WTC11 (cell line): ENCODE data around the gene F2RL3. TPM values are rescaled to one million over a fixed set of nuclear protein-coding genes. Genes with fewer than 3 reads are reported as not detected.

Experiments
- ATAC-seq: fragments of 200-7000 bp; cut with Tn5 transposase; 2 replicates; pipeline ENCODE4 v1.10.0; 2021; ENCODE audit warnings: mild to moderate bottlenecking, moderate library complexity
- CTCF ChIA-PET: fragments of 300-600 bp; sonication (Branson Sonifier 250); formaldehyde crosslinking; loops from one replicate; lab custom pipeline; 2021; ENCODE audit warnings: antibody characterized with exemption; lab: Charles Lee
- POLR2A ChIA-PET: fragments of 350-600 bp; sonication (Branson Sonifier 250); formaldehyde crosslinking; loops from one replicate; lab custom pipeline; 2021; ENCODE audit warnings: antibody characterized with exemption; lab: Charles Lee
- DNase-seq: peaks from one replicate; pipeline ENCODE4 v3.0.0; 2021; ENCODE audit warnings: low spot score
- H3K27ac Mint-ChIP-seq: 2 replicates; pipeline ENCODE4 v1.8.0; 2021; ENCODE audit warnings: mixed read lengths
- H3K27me3 Mint-ChIP-seq: 2 replicates; pipeline ENCODE4 v1.8.0; 2021; ENCODE audit warnings: low read depth, mild to moderate bottlenecking, moderate library complexity, mixed read lengths
- H3K36me3 Mint-ChIP-seq: 2 replicates; pipeline ENCODE4 v1.8.0; 2021; ENCODE audit warnings: mixed read lengths
- H3K4me1 Mint-ChIP-seq: 2 replicates; pipeline ENCODE4 v1.8.0; 2022; ENCODE audit warnings: mixed read lengths
- H3K4me3 Mint-ChIP-seq: 2 replicates; pipeline ENCODE4 v1.8.0; 2021; ENCODE audit warnings: mild to moderate bottlenecking, moderate library complexity, mixed read lengths
- H3K9me3 Mint-ChIP-seq: 2 replicates; pipeline ENCODE4 v1.8.0; 2021; ENCODE audit warnings: mixed read lengths
- E2F5 ChIP-seq: sonication (generic); formaldehyde crosslinking; IDR thresholded peaks from 2 replicates; pipeline ENCODE4 v1.8.1; 2022; ENCODE audit warnings: mild to moderate bottlenecking, moderate library complexity, missing genetic modification reagents
- FOXJ3 ChIP-seq: sonication (generic); formaldehyde crosslinking; IDR thresholded peaks from 2 replicates; pipeline ENCODE4 v1.9.0; 2021; ENCODE audit warnings: missing genetic modification reagents, mild to moderate bottlenecking, borderline replicate concordance
- HMGXB4 ChIP-seq: sonication (generic); formaldehyde crosslinking; IDR thresholded peaks from 2 replicates; pipeline ENCODE4 v1.8.1; 2023; ENCODE audit warnings: mild to moderate bottlenecking, moderate library complexity, missing genetic modification reagents
- IRF1 ChIP-seq: sonication (generic); formaldehyde crosslinking; IDR thresholded peaks from 2 replicates; pipeline ENCODE4 v1.8.0; 2023; ENCODE audit warnings: missing genetic modification reagents
- KAT7 ChIP-seq: sonication (generic); formaldehyde crosslinking; IDR thresholded peaks from 2 replicates; pipeline ENCODE4 v1.8.1; 2023; ENCODE audit warnings: missing genetic modification reagents, mild to moderate bottlenecking, borderline replicate concordance
- MXD4 ChIP-seq: fragments of 250-450 bp; sonication (Bioruptor Pico); IDR thresholded peaks from 2 replicates; pipeline ENCODE4 v1.8.0; 2021; ENCODE audit warnings: mild to moderate bottlenecking, moderate library complexity, borderline replicate concordance
- NFATC4 ChIP-seq: fragments of 250-450 bp; sonication (Bioruptor Pico); IDR thresholded peaks from 2 replicates; pipeline ENCODE4 v1.9.0; 2021; ENCODE audit warnings: mild to moderate bottlenecking
- STAT6 ChIP-seq: sonication (generic); formaldehyde crosslinking; conservative IDR thresholded peaks from 2 replicates; pipeline ENCODE4 v1.8.1; 2023; ENCODE audit warnings: mild to moderate bottlenecking, low read depth, missing genetic modification reagents, moderate library complexity
- ZNF121 ChIP-seq: sonication (generic); formaldehyde crosslinking; IDR thresholded peaks from 2 replicates; pipeline ENCODE4 v1.8.0; 2023; ENCODE audit warnings: missing genetic modification reagents
- ZNF532 ChIP-seq: fragments of 250-450 bp; sonication (Bioruptor Pico); IDR thresholded peaks from 2 replicates; pipeline ENCODE4 v1.9.0; 2021; ENCODE audit warnings: mild to moderate bottlenecking, borderline replicate concordance
- total RNA-seq: library from RNA; stranded (reverse); gene quantifications from 3 replicates; pipeline ENCODE4 v1.2.3, GENCODE V29; 2021
- TF ChIP-seq, protein P1 (sequence below): sonication (generic); formaldehyde crosslinking; IDR thresholded peaks from 2 replicates; pipeline ENCODE4 v1.8.1; 2022; ENCODE audit warnings: low read depth, mild to moderate bottlenecking, moderate library complexity, missing genetic modification reagents, borderline replicate concordance
- TF ChIP-seq, protein P2 (sequence below): sonication (generic); formaldehyde crosslinking; IDR thresholded peaks from 2 replicates; pipeline ENCODE4 v1.8.1; 2023; ENCODE audit warnings: mild to moderate bottlenecking, missing genetic modification reagents

The F2RL3 gene
- total RNA-seq, 1 experiment from 2014 or later: 0.11 TPM

DNA sequence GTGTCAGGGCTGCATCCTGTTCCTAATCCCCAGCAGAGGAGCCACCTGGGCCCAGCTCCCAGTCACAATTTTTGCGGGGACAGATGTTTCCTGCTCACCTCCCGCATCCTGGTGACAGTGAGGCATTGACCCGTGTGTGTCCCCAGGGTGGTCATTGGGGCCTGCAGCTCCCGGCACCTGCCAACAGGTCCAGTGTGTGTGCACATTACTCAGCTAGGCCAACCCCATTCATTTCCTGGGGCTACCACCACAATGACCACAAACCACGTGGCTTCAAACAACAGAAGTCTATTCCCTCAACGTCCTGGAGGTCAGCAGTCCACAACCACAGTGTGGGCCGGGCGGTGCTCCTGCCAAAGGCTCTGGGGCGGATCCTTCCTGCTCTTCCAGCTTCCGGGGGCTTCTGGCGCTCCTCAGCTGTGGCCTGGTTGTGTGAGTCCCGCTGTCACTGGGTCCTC, 11.9 kb upstream of the F2RL3 start (continued):
- TF ChIP-seq STAT6 (CRISPR knock-in tag): no peak
- no peak for TF ChIP-seq NFATC4 (CRISPR knock-in tag)
- TF ChIP-seq E2F5 (CRISPR knock-in tag): no peak

DNA sequence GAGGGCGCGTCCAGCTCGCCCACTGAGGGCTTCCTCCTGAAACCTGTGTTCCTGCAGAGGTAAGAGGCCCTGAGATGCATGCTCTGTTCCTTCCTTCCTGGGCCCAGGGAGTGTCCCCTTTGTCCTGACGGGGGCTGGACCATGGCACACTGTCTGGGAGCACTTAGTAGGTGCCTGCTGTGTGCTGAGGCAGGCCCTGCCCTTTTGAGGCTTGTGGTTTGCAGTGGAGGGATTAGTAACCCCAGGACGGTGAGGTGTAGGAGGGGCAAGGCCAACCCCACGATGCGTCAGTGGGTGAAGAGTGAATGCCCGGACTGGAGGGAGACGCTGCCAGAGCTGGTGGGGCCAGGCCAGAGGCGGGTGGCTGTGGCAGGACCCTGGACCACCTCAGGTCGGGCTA, 11.2 kb upstream of the F2RL3 start:
- Mint-ChIP-seq H3K9me3 (peaks cover 27% of the 10 kb centered on the region), H3K27ac (no peak overlapping the region), H3K27me3 (peaks cover 4% of the 10 kb centered on the region), H3K4me1 (no peaks in the 10 kb centered on the region), H3K36me3 (peaks cover 62% of the 10 kb centered on the region), H3K4me3 (no peak overlapping the region)
- ChIA-PET CTCF (no interaction called here), POLR2A (no interaction called here)
- ATAC-seq (no peak), DNase-seq (no peak)
- TF ChIP-seq ZNF121 (CRISPR knock-in tag): no peak
- TF ChIP-seq, protein P1, sequence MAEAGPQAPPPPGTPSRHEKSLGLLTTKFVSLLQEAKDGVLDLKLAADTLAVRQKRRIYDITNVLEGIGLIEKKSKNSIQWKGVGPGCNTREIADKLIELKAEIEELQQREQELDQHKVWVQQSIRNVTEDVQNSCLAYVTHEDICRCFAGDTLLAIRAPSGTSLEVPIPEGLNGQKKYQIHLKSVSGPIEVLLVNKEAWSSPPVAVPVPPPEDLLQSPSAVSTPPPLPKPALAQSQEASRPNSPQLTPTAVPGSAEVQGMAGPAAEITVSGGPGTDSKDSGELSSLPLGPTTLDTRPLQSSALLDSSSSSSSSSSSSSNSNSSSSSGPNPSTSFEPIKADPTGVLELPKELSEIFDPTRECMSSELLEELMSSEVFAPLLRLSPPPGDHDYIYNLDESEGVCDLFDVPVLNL: no peak
- TF ChIP-seq IRF1 (CRISPR knock-in tag): no peak
- TF ChIP-seq FOXJ3 (CRISPR knock-in tag): no peak
- TF ChIP-seq ZNF532 (CRISPR knock-in tag): no peak
- TF ChIP-seq, protein P2, sequence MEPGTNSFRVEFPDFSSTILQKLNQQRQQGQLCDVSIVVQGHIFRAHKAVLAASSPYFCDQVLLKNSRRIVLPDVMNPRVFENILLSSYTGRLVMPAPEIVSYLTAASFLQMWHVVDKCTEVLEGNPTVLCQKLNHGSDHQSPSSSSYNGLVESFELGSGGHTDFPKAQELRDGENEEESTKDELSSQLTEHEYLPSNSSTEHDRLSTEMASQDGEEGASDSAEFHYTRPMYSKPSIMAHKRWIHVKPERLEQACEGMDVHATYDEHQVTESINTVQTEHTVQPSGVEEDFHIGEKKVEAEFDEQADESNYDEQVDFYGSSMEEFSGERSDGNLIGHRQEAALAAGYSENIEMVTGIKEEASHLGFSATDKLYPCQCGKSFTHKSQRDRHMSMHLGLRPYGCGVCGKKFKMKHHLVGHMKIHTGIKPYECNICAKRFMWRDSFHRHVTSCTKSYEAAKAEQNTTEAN (CRISPR knock-in tag): no peak
- no peak for TF ChIP-seq HMGXB4 (CRISPR knock-in tag)
- no peak for TF ChIP-seq MXD4
- TF ChIP-seq KAT7 (CRISPR knock-in tag): no peak
